Kidney epithelial cell (primary cell): ENCODE results near the gene WDR70. TPM values are rescaled to one million over a fixed set of nuclear protein-coding genes. Genes with fewer than 3 reads are reported as not detected.
"Not testable (repeated sequence)": the region's sequence is repeated elsewhere in the genome, so short reads cannot be mapped to it uniquely, and the experiment has no call there.

Source experiments
- DNase-seq: peaks from one replicate; pipeline ENCODE4 v3.0.0-alpha.2; 2010; ENCODE audit warnings: low read depth
- H3K27me3 ChIP-seq: 2 replicates; pipeline ENCODE4 v1.6.0; 2011; ENCODE audit warnings: low read length; ENCODE audit not compliant: control insufficient read depth, insufficient read depth
- H3K36me3 ChIP-seq: 2 replicates; pipeline ENCODE4 v1.5.1; 2011; ENCODE audit warnings: low read length; ENCODE audit not compliant: control insufficient read depth, insufficient read depth
- H3K4me3 ChIP-seq: 2 replicates; pipeline ENCODE4 v1.5.1; 2011; ENCODE audit warnings: low read depth, mild to moderate bottlenecking, control low read depth, low read length
- total RNA-seq: library from RNA; depleted of rRNA; stranded (reverse); fragments of >200 nt; gene quantifications from 2 replicates; pipeline ENCODE4 v1.2.3, GENCODE V29; 2015
- TF ChIP-seq, protein P1 (sequence below): IDR thresholded peaks from 2 replicates; pipeline ENCODE4 v1.5.1; 2011; ENCODE audit warnings: mild to moderate bottlenecking, moderate library complexity, low read length, control low read depth, inconsistent platforms; ENCODE audit not compliant: insufficient read depth, poor library complexity, severe bottlenecking

The WDR70 gene
- total RNA-seq, 1 donor from 2014 or later = 19.6 TPM

DNA sequence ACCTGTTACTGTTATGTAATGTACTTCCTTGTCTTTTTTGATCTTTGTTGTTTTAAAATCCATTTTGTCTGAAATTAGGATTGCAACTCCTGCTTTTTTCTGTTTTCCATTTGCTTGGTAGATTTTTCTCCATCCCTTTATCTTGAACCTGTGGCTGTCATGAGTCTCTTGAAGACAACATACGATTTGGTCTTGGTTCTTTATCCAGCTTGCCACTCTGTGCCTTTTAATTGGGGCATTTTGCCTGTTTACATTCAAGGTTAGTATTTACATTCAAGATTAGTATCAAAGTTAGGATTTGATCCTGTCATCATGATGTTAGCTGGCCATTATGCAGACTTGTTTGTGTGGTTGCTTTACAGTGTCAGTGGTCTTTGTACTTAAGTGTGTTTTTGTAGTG is 304.0 kb downstream of the WDR70 start:
- H3K36me3 ChIP-seq = no peaks in the 10 kb centered on the region
- H3K4me3 ChIP-seq = no peak overlapping the region
- TF ChIP-seq, protein P1, sequence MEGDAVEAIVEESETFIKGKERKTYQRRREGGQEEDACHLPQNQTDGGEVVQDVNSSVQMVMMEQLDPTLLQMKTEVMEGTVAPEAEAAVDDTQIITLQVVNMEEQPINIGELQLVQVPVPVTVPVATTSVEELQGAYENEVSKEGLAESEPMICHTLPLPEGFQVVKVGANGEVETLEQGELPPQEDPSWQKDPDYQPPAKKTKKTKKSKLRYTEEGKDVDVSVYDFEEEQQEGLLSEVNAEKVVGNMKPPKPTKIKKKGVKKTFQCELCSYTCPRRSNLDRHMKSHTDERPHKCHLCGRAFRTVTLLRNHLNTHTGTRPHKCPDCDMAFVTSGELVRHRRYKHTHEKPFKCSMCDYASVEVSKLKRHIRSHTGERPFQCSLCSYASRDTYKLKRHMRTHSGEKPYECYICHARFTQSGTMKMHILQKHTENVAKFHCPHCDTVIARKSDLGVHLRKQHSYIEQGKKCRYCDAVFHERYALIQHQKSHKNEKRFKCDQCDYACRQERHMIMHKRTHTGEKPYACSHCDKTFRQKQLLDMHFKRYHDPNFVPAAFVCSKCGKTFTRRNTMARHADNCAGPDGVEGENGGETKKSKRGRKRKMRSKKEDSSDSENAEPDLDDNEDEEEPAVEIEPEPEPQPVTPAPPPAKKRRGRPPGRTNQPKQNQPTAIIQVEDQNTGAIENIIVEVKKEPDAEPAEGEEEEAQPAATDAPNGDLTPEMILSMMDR = no peak
- no peak for DNase-seq
- no peaks in the 10 kb centered on the region for H3K27me3 ChIP-seq

DNA sequence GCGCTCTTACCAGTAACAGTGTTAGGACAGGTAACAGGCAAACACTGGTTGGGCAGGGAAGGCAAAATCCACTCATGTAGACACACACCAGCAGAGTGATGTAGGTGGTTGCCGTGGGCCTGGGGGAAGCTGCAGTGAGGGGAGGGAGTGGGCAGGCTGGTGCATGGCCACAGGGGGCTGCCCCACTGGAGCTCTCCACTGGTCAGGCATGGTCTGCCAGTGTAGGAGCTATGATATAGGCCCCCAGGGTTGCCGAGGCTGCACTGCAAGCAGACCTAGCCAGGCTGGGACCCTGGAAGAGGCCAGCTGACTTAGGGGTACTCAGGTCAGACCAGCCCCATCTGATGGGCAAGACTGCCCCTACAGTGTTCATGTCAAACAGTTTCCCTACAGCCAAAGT is 306.1 kb downstream of the WDR70 start:
- TF ChIP-seq, protein P1 = no peak
- Histone ChIP-seq H3K4me3 (no peak overlapping the region), H3K27me3 (no peaks in the 10 kb centered on the region), H3K36me3 (no peaks in the 10 kb centered on the region)
- no peak for DNase-seq

DNA sequence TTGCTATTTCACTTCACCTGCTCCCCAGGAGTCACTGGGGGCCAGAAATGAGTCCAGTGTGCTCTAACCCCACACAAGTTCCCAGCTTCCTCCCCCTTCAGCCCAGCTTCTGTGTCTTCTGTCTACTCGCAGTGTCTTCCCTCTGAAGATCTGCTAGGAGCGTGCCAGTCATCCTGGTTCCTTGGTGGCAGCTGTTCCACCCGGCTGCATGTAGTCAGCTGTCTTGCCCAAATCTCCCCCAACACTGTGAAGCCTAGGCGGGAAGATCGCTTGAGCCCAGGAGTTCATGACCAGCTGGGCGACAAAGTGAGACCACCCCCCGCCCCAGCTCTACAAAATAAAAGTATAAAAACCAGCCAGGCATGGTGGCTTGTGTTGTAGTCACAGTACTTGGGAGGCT is 306.7 kb downstream of the WDR70 start:
- Histone ChIP-seq H3K4me3 (no peak overlapping the region), H3K27me3 (no peaks in the 10 kb centered on the region), H3K36me3 (no peaks in the 10 kb centered on the region)
- TF ChIP-seq, protein P1 = no peak
- DNase-seq = no peak

DNA sequence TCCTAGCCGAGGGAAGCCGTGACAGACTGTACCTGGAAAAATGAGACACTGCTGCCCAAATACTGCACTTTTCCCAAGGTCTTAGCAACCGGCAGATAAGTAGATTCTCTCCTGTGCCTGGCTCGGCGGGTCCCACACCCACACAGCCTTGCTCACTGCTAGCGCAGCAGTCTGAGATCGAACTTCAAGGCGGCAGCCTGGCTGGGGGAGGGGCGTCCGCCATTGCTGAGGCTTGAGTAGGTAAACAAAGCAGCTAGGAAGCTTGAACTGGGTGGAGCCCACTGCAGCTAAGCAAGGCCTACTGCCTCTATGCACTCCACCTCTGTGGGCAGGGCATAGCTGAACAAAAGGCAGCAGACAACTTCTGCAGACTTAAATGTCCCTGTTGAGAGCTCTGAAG is 309.8 kb downstream of the WDR70 start:
- H3K36me3 ChIP-seq, DNase-seq, H3K4me3 ChIP-seq, H3K27me3 ChIP-seq: not testable (repeated sequence)

DNA sequence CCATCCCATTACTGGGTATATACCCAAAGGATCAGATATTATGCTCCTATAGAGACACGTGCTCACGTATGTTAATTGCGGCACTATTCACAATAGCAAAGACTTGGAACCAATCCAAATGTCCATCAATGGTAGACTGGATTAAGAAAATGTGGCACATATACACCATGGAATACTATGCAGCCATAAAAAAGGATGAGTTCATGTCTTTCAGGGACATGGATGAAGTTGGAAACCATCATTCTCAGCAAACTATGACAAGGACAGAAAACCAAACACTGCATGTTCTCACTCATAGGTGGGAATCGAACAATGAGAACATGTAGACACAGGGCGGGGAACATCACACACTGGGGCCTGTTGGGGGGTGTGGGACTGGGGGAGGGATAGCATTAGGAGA is 315.2 kb downstream of the WDR70 start:
- not testable (repeated sequence) for DNase-seq, H3K36me3 ChIP-seq, H3K27me3 ChIP-seq, H3K4me3 ChIP-seq

DNA sequence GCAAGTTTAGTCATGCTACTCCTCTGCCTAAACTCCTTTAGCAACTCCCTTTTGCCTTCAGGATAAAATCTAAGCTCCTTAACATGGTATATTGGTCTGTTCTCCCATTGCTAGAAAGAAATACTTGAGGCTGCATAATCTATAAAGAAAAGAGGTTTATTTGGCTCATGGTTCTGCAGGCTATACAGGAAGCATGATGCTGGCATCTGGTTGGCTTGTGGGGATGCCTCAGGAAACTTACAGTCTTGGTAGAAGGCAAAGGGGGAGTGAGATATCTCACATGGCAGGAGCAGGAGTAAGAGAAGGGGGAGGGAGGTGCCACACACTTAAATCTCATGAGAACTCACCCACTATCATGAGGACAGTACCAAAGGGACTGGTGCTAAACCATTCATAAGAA is 315.7 kb downstream of the WDR70 start:
- Histone ChIP-seq H3K27me3 (no peaks in the 10 kb centered on the region), H3K4me3 (no peak overlapping the region), H3K36me3 (no peaks in the 10 kb centered on the region)
- DNase-seq = no peak
- TF ChIP-seq, protein P1 = no peak

DNA sequence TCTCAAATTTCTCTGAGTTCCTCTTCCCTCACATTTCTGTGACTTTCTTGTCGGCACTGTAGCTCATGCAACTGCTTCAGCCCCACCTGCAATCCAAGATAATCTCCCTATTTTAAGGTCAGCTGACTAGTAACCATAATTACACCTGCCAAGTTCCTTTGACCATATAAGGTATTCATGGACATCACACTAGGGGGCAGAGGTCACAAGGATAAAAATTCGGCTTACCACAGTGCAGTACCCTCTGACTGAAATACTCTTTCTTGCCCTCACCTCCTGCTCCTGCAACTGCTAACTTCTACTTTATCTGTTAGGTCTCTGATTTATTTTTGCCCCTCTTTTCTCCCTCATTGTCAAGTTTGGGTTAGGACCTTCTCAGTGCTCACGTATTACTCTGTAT is 316.5 kb downstream of the WDR70 start:
- Histone ChIP-seq H3K27me3 (no peaks in the 10 kb centered on the region), H3K4me3 (no peak overlapping the region), H3K36me3 (no peaks in the 10 kb centered on the region)
- no peak for DNase-seq
- TF ChIP-seq, protein P1 = no peak
